Posterior vena cava (tissue), 2 donors: ENCODE results near the gene DLGAP1. TPM values are rescaled to one million over a fixed set of nuclear protein-coding genes. Genes with fewer than 3 reads are reported as not detected.
"Not testable (repeated sequence)": the region's sequence is repeated elsewhere in the genome, so short reads cannot be mapped to it uniquely, and the experiment has no call there.

ENCODE experiments used
- DNase-seq: peaks from one replicate; pipeline ENCODE4 v3.0.0-alpha.2; 2020; ENCODE audit warnings: low spot score
- intact Hi-C, 2 donors: fragments of 100-400 bp; cut with DNase I; formaldehyde crosslinking; loops; one replicate each; pipeline versions ENCODE4 v1.14.1 to v1.14.2; 2022 to 2023
- total RNA-seq, 2 donors: library from RNA; stranded (reverse); fragmentation: NEBNext Ultra II Directional; extraction: Animal tissue kit (Norgen Biotek cat#: 25700); gene quantifications; one replicate each; pipeline ENCODE4 v1.2.1, GENCODE V29; 2021
- donor health status: DM: yes; HTN: yes; CAD: no.
- donor health status: DM: yes; HTN: yes; CAD: no.

DLGAP1 gene
- total RNA-seq, 2 donors from 2014 or later = 0.05 to 0.32 TPM

DNA sequence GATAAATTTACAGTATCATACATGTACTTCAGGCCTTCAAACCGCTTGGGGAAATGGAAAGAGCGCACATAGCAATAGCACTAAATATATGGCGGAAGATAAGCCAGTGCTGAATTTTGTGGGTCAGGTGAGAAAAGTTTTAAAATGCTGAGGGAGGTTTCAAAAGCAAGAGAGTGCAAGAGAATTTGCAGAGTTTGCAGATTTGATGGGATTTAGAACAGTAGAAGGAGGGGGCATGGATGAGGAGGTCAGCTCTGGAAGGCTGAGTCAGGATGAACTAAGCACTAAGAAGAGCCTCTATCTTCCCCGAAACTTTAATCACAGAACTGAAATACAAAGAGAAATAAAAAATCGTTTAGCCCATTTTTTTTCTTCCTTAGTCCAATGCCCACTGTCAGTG is 145.9 kb downstream of the DLGAP1 start:
- DNase-seq = no peak
- intact Hi-C loops = loop anchor here in 1 of 2 donors (5.0 kb wide), 1 partner anchor 103 kb away; no protein-coding TSS in a partner anchor

DNA sequence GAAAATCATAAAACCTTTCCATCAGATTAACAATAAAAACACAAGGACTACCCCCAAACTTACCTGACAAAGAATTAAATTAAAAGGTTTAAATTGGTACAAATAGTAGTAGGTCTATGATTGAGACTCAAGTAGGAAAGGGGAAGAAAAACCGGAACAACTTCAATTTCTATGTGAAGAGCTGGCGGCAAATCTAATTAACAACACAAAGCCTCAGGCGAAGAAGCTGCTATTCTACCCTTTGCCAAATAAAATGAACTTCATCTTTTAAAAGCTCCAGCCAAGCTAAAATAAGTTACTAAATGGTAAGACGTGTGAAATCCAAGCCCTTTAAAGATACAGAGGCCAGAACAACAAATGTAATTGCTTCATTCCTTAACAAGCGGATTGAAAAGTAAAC is 146.5 kb downstream of the DLGAP1 start:
- intact Hi-C loops = loop anchor here in 1 of 2 donors (5.0 kb wide), 1 partner anchor 104 kb away; no protein-coding TSS in a partner anchor
- no peak for DNase-seq

DNA sequence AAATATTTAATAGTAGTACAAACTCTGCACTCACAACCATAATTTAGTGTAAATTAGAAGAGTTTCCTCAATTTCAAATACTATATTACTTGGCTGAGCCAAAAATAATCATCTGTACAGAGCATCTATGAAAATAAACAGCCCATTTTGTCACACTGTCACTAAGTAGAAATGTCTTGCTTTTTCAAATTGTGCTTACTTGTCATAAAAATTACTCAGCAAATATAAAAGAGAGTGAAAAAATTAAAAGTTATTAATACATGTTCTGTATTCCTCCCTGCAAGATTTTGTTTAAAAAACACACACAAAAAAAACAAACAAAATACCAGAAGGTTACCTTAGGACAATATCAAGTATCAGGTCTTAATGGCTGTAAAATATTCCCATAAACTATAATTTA is 155.7 kb downstream of the DLGAP1 start:
- intact Hi-C loops = no loop called here
- DNase-seq = no peak

DNA sequence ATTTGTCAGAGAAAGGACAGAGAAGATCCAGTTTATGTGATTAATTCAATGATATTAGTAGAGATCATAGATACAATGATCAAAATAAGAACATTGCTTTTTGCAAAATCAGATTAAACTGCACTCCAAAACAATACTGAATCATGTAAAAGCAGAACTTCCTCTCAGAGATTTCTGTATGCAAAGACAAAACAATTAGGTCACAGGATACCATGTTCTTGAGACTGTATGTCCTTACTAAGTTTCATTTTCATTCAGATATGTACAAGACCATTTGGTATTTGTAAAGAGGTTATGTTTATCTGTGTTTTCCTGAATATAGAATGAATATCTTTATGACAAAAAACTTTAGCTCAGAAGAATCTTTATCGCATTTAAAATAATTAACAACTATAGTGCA is 161.8 kb downstream of the DLGAP1 start:
- intact Hi-C loops = no loop called here

DNA sequence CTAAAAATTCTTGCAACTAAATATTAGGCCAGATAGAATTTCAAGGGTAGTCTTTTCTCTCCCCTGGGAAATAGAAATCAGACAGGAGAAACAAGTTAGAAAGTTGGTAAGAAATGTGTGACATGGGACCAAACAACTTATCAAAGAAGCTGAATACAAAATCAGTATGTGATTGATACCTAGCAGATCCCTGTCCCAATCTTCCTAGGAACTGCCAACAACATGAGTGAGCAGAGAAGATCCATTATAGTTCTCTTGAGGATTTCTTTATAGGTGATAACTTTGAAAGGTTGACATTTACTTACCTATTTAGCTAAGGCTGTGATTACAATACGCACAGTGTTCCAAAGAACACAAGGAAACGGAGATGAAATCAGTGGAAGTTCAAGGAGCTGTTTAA is 162.4 kb downstream of the DLGAP1 start:
- intact Hi-C loops = no loop called here

More for the DNA sequence above, 161.8 kb downstream of the DLGAP1 start:
- no peak for DNase-seq

DNA sequence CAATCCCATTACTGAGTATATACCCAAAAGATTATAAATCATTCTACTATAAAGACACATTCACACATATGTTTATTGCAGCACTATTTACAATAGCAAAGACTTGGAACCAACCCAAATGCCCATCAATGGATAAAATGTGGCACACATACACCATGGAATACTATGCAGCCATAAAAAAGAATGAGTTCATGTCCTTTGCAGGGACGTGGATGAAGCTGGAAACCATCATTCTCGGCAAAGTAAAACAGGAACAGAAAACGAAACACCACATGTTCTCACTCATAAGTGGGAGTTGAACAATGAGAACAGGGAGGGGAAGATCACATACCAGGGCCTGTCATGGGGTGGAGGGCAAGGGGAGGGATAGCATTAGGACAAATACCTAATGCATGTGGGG is 167.8 kb downstream of the DLGAP1 start:
- intact Hi-C loops, DNase-seq: not testable (repeated sequence)

More for the DNA sequence above, 162.4 kb downstream of the DLGAP1 start:
- no peak for DNase-seq

DNA sequence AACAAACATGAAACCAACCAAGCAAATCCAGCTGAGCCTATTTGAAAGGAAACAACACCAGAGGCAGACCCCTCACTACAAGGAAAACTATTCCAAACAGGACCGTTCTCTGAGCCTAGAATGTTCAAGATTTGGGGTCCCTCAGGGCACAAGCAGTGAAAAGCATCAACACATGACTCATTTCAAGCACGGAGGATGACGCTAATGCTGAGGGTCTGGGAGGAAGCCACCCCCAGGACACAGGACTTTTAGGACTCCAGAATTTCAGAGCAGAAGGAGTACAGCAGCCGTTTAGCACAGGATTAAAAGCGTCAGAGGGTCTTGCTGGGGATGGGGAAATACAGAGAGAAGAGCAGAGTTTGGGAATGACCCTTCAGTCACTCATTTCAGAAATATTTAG is 168.9 kb downstream of the DLGAP1 start:
- intact Hi-C loops = no loop called here
- no peak for DNase-seq

DNA sequence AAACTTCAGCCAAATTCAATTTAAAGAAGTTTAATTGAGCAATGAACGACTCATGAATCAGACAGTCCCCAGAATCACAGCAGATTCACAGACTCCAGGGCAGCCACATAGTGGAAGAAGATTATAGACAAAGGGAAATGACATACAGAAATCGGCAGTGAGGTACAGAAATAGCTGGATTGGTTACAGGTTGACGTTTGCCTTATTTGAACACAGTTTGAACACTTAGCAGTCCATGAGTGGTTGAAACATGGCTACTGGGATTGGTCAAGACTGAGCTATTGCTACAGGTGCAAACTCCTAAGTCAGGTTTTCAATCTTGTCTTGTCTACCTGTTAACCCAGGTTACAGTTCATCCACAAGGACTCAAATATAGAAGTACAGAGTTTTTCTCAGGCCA is 169.6 kb downstream of the DLGAP1 start:
- intact Hi-C loops = no loop called here

DNA sequence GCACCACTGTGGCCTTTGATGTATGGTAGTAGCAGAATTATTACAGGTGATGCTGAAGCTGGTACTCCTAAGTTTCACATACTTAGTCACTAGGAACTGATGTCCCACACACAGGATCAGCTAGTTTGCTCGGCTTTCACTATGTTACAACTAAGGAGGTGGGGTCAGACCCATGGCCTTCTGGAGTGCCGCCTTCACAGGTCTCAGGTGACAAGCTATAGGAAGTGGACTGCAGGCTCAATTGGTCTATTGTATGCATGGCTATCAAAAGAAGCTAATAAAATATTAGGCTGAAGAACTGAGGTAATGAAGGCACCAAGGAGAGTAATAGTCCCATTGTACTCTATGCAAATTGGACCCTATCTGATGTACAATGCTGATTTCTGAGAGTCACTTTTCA is 170.6 kb downstream of the DLGAP1 start:
- intact Hi-C loops = no loop called here
- DNase-seq = no peak

More for the DNA sequence above, 169.6 kb downstream of the DLGAP1 start:
- no peak for DNase-seq

DNA sequence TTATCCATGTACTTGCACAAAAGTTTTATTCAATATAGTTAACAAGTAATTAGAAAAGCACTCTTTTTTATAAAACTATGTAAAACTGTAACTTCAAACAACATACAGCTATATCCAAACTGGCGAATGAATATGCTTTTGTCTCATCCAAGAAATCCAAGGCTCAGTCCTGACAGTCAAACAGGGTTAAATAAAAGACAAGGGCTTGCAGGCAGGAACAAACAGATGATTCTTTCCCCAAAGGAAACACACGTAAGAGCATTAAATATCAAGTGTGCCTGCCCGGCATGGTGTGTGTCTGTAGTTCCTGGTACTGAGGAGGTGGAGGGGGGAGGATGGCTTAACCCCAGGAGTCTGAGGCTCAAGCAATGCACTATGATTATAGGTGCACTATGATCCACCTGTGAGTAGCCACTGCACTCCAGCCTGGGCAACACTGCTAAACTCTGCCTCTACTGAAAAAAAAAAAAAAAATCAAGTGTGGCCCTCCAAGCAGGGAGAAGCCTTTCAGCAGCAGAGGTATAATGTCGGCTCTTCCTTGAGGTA is 171.3 kb downstream of the DLGAP1 start:
- DNase-seq = no peak
- intact Hi-C loops = no loop called here

DNA sequence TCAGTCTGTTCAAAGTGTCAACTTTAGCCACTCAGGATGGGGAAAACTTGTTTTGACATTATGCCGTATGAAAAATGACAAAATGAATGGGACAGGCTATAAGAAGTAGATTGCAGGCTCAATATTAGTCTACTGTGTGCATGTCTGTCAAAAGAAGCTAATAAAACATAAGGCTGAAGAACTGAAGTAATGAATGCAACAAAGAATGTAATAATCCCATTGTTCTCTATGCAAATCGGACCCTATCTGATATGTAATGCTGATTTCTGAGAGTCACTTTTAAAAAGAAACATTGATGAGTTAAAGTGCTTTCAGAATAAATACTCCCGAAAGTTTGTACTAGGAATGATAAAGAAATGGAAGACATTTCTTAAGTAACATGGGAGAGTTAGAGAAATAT is 172.2 kb downstream of the DLGAP1 start:
- DNase-seq = no peak
- intact Hi-C loops = no loop called here

DNA sequence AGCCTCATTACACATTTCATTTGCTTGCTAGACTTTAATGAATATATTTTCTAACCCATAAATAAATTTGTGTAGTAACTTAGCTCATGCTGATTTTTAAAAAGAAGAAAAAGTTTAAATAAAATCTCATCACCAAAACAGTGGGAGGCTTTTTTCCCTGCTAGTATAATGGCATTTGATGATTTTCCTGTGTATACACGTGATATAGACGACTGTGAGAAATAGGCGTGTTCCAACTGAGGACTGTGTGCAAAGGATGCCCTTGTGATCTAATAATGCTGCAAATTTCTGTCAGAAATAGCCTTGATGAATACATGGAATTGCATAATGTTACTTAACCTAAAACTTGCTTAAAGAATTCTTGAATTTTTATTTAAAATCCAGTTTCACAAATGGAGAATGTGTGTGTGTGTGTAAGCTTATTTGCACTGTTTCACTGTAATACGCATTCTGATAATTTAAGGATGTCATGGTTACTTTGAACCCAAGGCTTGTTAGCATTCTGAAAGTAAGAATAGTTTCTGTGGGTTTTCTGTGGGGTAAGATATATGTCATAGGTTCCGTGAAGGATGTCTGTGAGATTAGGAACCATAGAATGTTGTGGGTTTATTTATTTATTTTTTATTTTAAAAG is 178.0 kb downstream of the DLGAP1 start:
- DNase-seq = no peak
- intact Hi-C loops = no loop called here

DNA sequence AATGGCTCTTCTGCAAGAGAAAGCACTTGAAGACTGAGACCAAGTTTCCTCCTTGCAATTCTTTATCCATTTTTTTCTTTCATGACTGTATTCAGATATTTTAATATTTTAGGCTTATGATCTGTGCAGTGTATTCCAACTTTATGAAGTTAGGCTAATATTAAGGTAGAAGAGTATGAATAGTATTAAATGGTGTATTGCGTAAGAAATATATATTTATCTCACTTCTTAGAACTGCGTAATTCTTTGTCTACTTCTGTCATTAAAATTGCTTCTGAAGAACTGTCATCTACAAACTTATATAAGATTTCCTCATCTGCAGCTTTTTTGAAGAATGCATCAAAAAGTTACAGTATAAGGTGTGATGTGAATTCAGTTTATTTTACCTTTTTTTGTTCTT is 183.2 kb downstream of the DLGAP1 start:
- intact Hi-C loops = no loop called here

DNA sequence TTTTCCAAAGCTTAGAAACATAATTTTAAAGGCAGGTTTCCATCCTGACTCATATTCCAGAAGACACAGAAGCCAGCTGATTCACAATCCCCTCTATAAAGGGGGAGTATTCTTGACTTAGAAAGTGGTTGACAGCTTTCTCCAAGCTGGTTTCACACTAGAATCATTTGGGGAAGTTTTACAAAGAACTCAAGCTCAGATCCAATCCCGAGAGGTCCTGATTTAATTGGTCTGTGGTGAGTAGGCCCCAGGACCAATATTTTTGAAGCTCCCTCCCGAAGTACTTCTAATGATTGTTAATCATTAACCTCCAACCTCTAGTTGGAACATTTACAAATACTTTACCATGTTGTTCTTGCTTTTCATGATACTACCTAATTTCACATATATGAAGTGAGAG is 184.1 kb downstream of the DLGAP1 start:
- intact Hi-C loops = no loop called here
- no peak for DNase-seq

More for the DNA sequence above, 183.2 kb downstream of the DLGAP1 start:
- no peak for DNase-seq

DNA sequence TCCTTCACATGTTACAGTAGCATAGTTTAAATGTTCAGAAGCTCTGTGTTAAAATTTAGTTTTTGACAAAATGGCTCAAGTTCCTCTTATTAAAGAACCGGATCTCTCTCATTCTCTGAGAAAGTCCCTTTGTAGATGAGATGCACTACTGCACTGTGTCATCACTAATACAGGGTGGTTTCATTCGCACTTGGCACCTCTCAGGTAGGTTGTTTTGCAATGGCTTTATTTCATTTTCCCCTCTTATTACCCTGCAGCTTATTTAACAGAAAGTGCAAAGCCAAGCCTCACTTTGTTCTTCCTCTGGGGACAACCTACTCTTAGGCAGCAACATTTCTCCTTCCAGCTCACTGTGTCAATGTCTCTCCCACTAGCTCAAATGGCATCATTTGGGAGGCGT is 185.1 kb downstream of the DLGAP1 start:
- DNase-seq = no peak
- intact Hi-C loops = no loop called here

DNA sequence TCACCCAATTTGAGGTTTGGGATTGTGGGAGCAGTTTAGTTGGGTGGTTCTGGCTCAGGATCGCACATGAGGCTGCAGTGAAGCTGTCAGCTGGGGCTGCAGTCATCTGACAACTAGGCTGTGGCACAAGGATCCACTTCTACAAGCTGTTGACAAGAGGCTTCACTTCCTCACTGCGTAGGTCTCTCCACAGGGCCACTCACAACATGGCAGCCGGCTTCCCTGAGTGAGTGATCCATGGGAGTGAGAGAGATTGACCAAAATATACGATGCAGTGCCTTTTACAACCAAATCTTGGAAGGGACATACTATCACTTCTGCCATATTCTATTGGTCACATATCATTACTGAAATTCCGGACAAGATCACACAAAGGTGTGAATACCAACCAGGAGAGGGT is 187.5 kb downstream of the DLGAP1 start:
- intact Hi-C loops = no loop called here
- DNase-seq = no peak

DNA sequence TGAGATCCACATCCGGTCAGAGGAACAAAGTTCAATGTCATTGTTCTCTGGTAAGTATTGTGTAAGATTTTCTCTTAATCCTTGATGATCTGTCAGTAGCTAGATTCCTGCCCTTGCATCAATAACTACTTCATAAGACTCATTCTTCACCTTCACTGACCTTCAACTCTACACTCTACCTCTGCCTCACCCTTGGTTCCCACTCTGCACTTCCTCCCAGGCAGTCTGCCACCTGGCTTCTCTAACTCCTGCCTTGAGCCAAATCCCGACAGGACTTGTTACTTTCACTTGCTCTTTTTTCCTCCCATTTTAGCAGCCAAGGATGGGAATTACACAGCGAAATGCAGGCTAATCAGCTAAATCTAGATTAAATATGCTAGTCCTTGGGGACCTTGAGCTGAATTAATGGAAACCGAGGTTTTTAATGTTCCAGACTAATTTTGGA is 190.7 kb downstream of the DLGAP1 start:
- no peak for DNase-seq
- intact Hi-C loops = no loop called here

DNA sequence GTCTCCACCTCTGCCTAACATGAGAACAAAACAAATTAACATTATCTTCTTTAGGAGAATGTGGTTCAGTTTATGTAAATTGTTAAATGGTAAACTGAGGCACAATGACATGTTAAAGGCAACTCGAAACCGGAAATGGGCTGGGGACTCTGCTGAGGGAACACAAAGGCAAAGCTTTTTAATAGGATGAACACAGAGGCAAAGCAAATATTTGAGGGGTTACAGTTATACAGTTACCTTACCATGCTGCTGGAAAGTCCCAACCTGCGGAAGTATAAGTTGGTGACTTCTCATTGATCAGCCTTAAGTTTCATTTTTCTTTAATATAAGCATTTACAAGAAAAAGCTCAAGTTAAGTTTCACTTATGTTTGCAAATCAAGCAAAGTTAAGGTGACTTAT is 195.0 kb downstream of the DLGAP1 start:
- DNase-seq = no peak
- intact Hi-C loops = no loop called here

DNA sequence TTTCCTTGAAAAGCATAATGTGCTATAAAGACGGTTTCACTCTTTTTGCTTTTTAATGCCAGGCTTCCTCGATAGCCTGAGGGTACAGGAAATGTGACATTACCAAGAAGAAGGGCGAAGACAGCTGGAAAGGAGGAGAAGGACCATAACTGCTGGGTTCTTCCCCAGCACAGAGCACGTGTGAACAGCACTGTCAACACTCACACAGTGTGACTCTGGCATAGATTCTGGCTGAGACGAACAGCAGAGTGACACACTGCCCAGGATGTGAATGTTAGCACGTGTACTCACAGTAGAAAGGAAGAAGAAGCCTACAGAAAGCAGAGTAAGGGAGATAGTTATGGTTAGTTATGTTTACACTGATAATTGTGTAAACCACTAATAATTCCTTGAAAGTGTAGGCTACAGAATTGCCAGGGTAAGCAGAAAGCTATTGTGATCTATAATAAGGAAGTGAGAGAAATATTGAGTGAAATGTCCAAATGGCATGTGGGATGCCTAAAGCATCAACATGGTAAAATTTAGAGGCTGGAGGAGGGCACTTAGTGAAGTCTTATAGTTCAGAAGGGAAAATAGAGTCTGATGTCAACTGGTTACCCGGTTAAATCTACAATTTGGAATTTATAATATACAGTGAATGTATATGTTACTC is 198.2 kb downstream of the DLGAP1 start:
- intact Hi-C loops = loop anchor here in 1 of 2 donors (1.0 kb wide), 1 partner anchor 23 kb away; no protein-coding TSS in a partner anchor
- no peak for DNase-seq

DNA sequence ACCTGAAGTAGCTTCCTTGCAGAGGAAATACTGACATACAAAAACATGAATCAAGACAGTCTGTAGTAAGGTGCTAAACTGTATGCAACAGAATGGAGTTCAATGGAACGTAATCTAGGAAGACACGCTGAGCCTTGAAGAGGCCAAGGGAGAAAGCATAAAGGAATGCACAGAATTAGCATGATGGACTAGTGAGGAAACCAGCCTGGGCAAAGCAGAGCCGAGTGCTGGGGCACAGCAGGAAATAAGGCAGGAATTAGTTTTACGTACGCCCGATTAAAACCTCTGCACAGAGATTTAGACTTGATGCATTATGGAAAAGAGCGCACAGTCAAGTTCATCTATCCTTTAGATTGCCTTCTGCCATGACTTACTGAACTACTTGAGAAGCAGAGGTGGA is 200.3 kb downstream of the DLGAP1 start:
- no peak for DNase-seq
- intact Hi-C loops = no loop called here

DNA sequence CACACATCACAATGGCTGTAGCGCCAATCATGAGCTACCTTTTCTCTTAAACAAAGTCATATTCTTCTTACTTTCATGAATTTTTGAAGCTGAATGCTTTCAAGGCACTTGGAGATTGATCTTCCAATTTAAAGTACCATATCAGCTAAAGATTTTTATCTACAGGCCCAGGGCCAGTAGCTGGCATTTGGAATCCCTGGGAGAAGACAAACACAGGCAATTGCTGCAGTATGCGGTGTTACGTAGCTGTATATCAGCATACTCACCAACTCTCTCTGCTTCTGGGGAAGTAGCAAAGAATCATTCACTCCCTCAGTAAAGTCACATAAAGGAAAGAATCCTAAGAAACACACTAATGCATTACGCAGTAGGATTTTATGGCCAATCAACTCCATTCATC is 202.3 kb downstream of the DLGAP1 start:
- no peak for DNase-seq

More for the DNA sequence above, 202.3 kb downstream of the DLGAP1 start:
- intact Hi-C loops = no loop called here
